Activated naive CD8-positive, alpha-beta T cell treated with anti-CD3 and anti-CD28 coated beads, Interleukin-2, amount 10 ng/mL, durations not matched to agents 7 days and 5 days (primary cell): ENCODE measurements around the gene STRIP2. TPM values are rescaled to one million over a fixed set of nuclear protein-coding genes. Genes with fewer than 3 reads are reported as not detected.

Experiments
- total RNA-seq, 2 experiments: library from RNA; stranded (reverse); gene quantifications; one replicate each; pipeline ENCODE4 v1.2.3, GENCODE V29; 2021

Gene STRIP2
- total RNA-seq, 2 experiments from 2014 or later = 3.3 to 4.4 TPM

Other genes with a start within 250 kb of the STRIP2 start
- under 1 TPM in 1 of 2 experiments, not detected in 1; 0.20 TPM for gene SMO, start 245.8 kb upstream of the STRIP2 start, total RNA-seq
- gene AHCYL2, start 209.4 kb upstream of the STRIP2 start, total RNA-seq = 10 to 100 TPM in 1 of 2 experiments, 1 to 10 TPM in 1; 10.0 to 12.1 TPM
- 1 to 10 TPM; 1.3 to 2.1 TPM for gene SMKR1, start 68.1 kb downstream of the STRIP2 start, total RNA-seq
- gene NRF1, start 177.3 kb downstream of the STRIP2 start, total RNA-seq = 10 to 100 TPM; 32.5 to 33.6 TPM